ENCODE measurements around the gene SHOC1.

DNA sequence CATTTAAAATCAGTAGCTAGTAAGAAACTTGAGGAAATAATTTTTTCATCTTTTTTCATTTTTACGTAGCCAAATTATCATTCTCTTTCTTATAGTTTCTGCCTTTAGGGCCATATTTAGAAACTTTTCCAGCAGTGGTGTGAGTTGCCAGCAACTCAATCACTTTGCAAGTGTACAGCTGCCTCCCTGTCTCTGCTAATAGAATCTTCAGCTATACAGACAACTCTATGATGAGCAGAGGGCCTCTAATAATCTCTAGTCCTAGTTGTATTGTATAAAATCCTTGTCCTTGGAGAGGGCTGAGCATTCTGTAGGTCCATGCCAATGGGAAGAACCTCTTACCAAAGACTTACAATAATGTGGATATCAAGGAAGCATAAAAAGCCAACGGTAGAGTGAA is 11.5 kb upstream of the SHOC1 start:
- TF ChIP-seq, protein P1, sequence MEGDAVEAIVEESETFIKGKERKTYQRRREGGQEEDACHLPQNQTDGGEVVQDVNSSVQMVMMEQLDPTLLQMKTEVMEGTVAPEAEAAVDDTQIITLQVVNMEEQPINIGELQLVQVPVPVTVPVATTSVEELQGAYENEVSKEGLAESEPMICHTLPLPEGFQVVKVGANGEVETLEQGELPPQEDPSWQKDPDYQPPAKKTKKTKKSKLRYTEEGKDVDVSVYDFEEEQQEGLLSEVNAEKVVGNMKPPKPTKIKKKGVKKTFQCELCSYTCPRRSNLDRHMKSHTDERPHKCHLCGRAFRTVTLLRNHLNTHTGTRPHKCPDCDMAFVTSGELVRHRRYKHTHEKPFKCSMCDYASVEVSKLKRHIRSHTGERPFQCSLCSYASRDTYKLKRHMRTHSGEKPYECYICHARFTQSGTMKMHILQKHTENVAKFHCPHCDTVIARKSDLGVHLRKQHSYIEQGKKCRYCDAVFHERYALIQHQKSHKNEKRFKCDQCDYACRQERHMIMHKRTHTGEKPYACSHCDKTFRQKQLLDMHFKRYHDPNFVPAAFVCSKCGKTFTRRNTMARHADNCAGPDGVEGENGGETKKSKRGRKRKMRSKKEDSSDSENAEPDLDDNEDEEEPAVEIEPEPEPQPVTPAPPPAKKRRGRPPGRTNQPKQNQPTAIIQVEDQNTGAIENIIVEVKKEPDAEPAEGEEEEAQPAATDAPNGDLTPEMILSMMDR (conservative IDR thresholded peaks at IDR 0.05; ENCODE audit: low read length), result no peak
- no peak for TF ChIP-seq EZH2phosphoT487 (IDR thresholded peaks at IDR 0.05; ENCODE audit: borderline replicate concordance, low read depth, low read length)

Data from OCI-LY7 (cell line).